Measurements from ENCODE around the gene MYT1.

MYT1 gene

DNA sequence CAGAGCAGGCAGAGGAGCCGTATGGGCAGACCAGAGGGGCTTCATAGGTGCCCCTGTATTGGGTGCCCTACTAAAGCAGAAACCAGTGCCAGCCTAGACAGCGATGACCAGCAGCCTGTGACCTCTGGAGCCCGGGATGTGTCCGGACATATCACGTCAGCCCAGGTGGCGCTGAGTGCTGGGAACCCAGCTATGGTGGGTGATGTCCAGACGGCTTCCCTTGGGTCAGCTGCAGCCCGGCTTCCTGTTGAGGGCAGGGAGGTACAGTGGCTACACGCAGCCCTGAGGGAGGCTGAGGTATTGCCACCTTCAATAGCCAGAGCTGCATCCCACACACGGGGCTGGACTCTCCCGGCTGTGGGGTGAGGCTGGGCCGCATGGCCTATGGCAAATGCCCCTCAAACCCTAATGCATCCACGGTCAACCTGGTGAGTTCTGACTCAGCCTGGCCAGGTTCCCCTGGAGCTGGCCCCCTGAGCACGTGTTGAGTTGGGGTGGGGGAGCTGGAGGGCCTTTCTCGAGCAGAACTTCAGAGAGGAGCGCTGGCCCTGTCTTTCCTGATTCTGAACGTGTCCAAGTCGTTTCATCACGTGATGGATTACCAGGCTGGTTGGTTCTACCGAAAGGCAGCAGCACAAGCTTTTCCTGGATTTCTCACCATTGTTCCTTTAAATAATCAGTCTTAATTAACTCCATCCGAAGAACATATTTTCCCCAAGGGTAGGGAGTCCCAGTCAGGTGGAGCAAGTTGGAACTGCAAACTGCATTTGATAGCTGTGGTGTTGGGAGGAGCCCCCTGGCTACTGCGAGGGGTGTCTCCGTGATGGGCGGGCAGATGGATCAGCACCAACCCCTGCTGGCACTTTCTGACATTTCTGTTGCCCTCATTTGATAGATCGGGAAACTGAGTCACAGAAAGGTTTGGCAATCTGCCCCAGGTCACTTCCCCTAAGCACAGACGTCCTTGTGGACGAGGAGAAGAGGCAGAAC is 7.1 kb upstream of the MYT1 start:
- Mint-ChIP-seq H3K36me3 (no peaks in the 10 kb centered on the region), H3K27ac (no peak overlapping the region), H3K4me1 (peaks cover 4% of the 10 kb centered on the region), H3K9me3 (no peaks in the 10 kb centered on the region), H3K4me3 (no peak overlapping the region)
- no peak for DNase-seq (ENCODE audit: low spot score in 2 of 2)
- ATAC-seq = no peak

DNA sequence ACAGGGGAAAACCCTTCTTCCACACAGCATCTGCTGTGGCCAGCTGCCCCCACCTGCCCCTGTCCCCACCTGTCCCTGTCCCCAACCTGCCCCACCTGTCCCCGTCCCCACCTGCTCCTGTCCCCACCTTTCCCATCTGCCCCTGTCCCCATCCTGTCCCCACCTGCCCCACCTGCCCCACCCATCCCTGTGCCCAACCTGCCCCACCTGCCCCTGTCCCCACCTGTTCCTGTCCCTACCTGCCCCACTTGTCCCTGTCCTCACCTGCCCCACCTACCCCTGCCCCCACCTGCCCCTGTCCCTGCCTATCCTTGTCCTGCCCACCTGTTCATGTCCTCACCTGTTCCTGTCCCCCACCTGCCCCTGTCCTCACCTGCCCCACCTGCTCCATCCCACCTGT is 6.4 kb upstream of the MYT1 start:
- Mint-ChIP-seq H3K9me3 (no peaks in the 10 kb centered on the region), H3K4me1 (peaks cover 4% of the 10 kb centered on the region), H3K4me3 (no peak overlapping the region), H3K27ac (no peak overlapping the region), H3K36me3 (no peaks in the 10 kb centered on the region)
- ATAC-seq (no peak), DNase-seq (ENCODE audit: low spot score in 2 of 2) (no peak)

- peaks cover 1% of the 10 kb centered on the region for H3K4me1 Mint-ChIP-seq
- no peaks in the 10 kb centered on the region for H3K9me3 Mint-ChIP-seq
- ATAC-seq (no peak), DNase-seq (ENCODE audit: low spot score in 2 of 2) (no peak)
- no peak overlapping the region for H3K4me3 Mint-ChIP-seq
- no peaks in the 10 kb centered on the region for H3K36me3 Mint-ChIP-seq
- H3K27ac Mint-ChIP-seq = no peak overlapping the region
These were observed 5.6 kb upstream of the MYT1 start for GRCh38 chr20:64158346-64159285.

DNA sequence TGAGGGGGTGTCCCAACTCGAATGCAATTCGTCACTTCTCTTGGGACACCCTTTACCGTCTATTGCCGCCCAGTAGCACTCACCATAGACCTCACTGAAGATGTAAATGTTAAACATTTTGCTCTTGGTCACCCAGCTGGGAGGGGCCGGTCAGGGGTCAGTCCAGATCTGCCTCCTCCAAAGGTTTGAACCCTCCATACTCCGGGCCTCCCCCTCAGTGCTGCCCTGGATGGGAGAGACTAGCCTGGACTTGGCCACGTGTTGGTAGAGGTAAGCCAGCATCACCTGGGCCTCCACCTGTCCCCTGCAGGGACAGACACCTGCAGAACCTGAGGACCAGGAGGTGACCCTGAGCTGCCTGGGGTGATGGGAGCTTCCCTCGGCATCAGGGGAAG is 5.0 kb upstream of the MYT1 start:
- Mint-ChIP-seq H3K4me3 (no peak overlapping the region), H3K27ac (no peak overlapping the region), H3K36me3 (no peaks in the 10 kb centered on the region), H3K4me1 (no peaks in the 10 kb centered on the region), H3K9me3 (no peaks in the 10 kb centered on the region)
- ATAC-seq = no peak
- DNase-seq (ENCODE audit: low spot score in 2 of 2) = no peak

- no peaks in the 10 kb centered on the region for H3K4me1 Mint-ChIP-seq
- ATAC-seq (no peak), DNase-seq (ENCODE audit: low spot score in 2 of 2) (no peak)
- H3K9me3 Mint-ChIP-seq = no peaks in the 10 kb centered on the region
- H3K4me3 Mint-ChIP-seq = no peak overlapping the region
- H3K36me3 Mint-ChIP-seq = no peaks in the 10 kb centered on the region
- H3K27ac Mint-ChIP-seq = no peak overlapping the region
These were observed 4.5 kb upstream of the MYT1 start for GRCh38 chr20:64159711-64160110.

- ATAC-seq = no peak
- DNase-seq (ENCODE audit: low spot score in 2 of 2) = no peak
- no peak overlapping the region for H3K27ac Mint-ChIP-seq
- no peak overlapping the region for H3K4me3 Mint-ChIP-seq
- H3K9me3 Mint-ChIP-seq = no peaks in the 10 kb centered on the region
- H3K4me1 Mint-ChIP-seq = no peaks in the 10 kb centered on the region
- H3K36me3 Mint-ChIP-seq = no peaks in the 10 kb centered on the region
These were observed 4.1 kb upstream of the MYT1 start for GRCh38 chr20:64160118-64160517.

- ATAC-seq (no peak), DNase-seq (ENCODE audit: low spot score in 2 of 2) (no peak)
- Mint-ChIP-seq H3K4me3 (no peak overlapping the region), H3K4me1 (no peaks in the 10 kb centered on the region), H3K36me3 (no peaks in the 10 kb centered on the region), H3K9me3 (no peaks in the 10 kb centered on the region), H3K27ac (no peak overlapping the region)
These were observed 3.5 kb upstream of the MYT1 start for GRCh38 chr20:64160526-64161355.

- Mint-ChIP-seq H3K4me3 (no peak overlapping the region), H3K27ac (no peak overlapping the region), H3K9me3 (no peaks in the 10 kb centered on the region), H3K4me1 (no peaks in the 10 kb centered on the region), H3K36me3 (no peaks in the 10 kb centered on the region)
- DNase-seq (ENCODE audit: low spot score in 2 of 2) = no peak
- ATAC-seq = peak; percentile 39
These were observed 2.7 kb upstream of the MYT1 start for GRCh38 chr20:64161356-64162238.

DNA sequence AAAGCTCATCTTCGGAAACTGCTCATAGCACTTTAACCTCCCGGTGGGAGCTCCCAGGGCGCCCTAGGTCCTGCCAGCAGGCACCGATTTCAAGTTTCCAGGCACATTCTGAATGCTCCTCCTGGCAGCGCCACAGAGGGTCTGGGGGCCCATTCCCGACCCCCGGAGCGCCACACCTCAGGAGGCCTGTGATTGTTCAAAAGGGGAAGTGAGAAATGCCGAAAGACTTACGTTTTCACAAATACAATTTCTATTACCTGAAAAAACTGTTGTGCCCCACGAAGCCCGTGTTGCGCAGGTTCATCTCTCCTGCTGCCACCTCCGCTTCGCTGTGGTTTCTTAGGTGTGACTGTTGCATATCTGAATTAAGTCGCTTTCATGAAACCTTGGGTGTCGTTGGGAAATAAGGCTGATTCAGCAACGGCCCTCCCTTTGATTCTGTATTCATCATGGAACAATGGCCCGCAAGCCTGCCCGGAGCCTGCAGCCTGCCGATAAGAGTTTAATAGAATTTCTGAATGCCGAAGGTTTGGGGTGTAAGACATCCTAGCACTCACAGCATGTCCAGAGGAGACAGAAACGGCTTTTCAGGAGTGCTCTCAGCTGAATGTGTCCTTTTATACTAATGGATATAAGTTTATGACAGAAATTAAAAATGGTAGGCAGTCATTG is 1.9 kb upstream of the MYT1 start:
- Mint-ChIP-seq H3K27ac (no peak overlapping the region), H3K36me3 (no peaks in the 10 kb centered on the region), H3K4me3 (no peak overlapping the region), H3K9me3 (no peaks in the 10 kb centered on the region), H3K4me1 (no peaks in the 10 kb centered on the region)
- no peak for ATAC-seq
- DNase-seq (ENCODE audit: low spot score in 2 of 2) = no peak

DNA sequence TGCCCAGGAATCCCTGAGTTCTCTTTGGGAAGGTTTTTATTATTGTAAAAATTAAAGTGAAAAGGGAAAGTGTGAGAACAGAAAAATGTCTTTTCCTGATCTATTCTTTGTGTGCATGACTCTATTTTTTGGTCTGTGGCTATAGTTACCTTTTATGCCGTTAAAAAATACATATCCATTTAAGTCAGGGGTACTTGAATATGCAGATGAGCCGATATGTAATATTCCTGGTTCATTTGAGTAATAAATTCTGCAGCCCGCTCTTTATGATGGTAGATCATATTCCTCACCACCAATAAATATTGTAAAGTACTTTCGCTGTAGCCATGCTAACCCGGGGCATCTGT is 503 bp upstream of the MYT1 start:
- DNase-seq (ENCODE audit: low spot score in 2 of 2) (no peak), ATAC-seq (no peak)
- Mint-ChIP-seq H3K4me3 (no peak overlapping the region), H3K27ac (no peak overlapping the region), H3K4me1 (no peaks in the 10 kb centered on the region), H3K9me3 (no peaks in the 10 kb centered on the region), H3K36me3 (no peaks in the 10 kb centered on the region)

DNA sequence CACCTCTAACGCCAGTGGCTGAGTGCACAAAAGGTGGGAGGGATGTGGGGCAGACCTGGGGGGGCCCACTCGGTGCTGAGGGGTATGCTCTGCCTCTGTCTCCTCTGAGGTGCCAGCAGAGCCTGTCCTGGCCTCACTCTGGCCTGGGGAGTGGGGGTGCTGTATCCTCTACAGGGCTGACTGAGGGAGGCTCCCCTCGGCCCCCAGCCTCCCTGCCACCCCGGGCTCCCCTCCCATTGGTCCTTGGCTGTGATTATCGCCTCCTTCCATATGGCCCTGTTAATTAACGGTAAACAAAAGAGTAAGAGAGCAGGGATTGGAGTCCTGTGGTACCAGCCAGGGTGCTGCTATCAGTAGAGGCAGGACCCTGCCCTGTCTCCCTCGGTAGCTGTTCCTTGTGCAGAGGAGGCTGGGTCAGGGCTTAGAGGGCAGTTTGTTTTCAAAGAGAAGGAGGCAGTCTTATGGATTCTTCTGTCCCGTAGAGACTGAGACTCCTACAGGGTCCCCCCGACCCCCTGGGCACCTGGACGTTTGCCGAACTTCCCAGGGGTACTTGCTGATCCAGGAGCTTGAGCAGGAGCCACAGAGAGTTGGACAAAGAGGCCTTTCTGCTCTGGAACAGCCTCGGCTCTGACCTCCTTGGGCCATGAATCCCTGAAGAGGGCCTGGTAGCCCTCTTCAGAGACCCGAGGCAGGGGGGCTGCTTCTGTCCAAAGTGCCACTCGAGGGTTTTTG is 1.8 kb downstream of the MYT1 start:
- ATAC-seq (no peak), DNase-seq (ENCODE audit: low spot score in 2 of 2) (no peak)
- no peak overlapping the region for H3K27ac Mint-ChIP-seq
- H3K36me3 Mint-ChIP-seq = no peaks in the 10 kb centered on the region
- H3K4me3 Mint-ChIP-seq = no peak overlapping the region
- H3K4me1 Mint-ChIP-seq = no peaks in the 10 kb centered on the region
- H3K9me3 Mint-ChIP-seq = no peaks in the 10 kb centered on the region

DNA sequence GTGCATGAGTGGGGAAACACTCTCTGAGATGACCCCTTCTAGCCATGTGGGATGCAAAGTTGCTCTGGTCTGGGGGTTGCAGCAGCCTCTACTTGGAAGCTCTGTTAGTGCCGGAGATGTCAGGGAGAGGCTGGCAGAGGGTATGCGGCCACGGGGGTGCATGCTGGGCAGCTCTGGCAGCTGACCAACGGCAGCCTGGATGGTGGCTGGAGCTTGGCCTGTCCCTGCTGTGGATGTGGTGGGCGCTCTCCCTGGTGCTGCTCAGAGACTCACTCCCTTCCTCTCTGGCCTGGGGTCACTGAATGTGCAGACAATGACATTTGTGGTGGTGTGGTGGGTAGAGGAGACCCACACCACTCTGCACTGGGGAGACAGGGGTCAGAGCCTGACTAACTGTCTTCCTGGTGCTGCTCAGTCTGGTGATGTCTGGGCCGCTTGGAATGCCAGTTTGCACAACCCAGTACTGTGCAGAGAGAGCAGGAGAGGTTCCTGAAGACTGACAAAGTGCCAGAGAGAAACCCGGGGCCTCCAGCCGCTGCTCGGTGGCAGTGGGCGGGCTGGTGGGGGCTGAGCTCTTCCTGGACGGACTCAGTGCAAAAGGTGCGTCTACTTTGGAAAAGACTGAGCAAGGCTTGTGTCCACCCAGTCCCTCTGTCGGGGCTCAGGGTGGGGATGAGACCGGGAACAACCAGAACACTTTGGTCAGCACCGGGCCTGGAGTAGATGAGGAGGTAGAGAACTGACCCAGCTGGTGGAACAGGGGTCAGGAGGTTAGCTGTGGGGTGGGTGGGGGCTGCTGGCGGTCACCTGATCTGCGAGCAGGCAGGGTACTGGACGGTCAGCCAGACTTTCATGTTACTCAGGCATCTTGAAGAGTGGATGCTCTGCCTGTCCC is 2.7 kb downstream of the MYT1 start:
- H3K36me3 Mint-ChIP-seq = no peaks in the 10 kb centered on the region
- DNase-seq (ENCODE audit: low spot score in 2 of 2) (no peak), ATAC-seq (no peak)
- no peaks in the 10 kb centered on the region for H3K9me3 Mint-ChIP-seq
- H3K27ac Mint-ChIP-seq = no peak overlapping the region
- H3K4me3 Mint-ChIP-seq = no peak overlapping the region
- H3K4me1 Mint-ChIP-seq = no peaks in the 10 kb centered on the region

GRCh38 chr20:64167676-64168075 is 3.4 kb downstream of the MYT1 start:
- Mint-ChIP-seq H3K4me3 (no peak overlapping the region), H3K9me3 (no peaks in the 10 kb centered on the region), H3K27ac (no peak overlapping the region), H3K4me1 (no peaks in the 10 kb centered on the region), H3K36me3 (no peaks in the 10 kb centered on the region)
- ATAC-seq (no peak), DNase-seq (ENCODE audit: low spot score in 2 of 2) (no peak)
